ENCODE measurements around the gene SAG.
"Not testable (repeated sequence)": the region's sequence is repeated elsewhere in the genome, so short reads cannot be mapped to it uniquely, and the experiment has no call there.

SAG gene

DNA sequence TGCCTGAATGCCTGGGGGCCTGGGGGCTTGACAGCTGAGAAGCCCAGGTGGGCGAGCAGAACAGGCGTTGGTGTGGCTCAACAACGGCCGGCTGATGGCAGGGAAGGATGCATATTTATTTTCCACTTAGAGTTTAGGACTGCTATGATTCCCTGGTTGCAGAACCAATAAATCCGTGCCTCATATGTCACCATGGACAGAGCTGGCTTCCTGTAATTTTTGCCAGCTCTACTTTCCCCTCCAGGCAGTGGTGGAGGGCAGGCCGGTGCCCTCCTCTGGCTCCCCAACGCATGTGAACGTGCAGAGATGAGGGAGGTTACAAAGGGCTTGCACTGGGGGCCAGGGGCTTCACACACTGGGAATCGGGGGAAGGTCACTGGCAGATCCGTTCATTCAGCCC lies 18.2 kb downstream of the SAG start:
- intact Hi-C loops (cut with DNase I) = no loop called here
- no peak for DNase-seq

DNA sequence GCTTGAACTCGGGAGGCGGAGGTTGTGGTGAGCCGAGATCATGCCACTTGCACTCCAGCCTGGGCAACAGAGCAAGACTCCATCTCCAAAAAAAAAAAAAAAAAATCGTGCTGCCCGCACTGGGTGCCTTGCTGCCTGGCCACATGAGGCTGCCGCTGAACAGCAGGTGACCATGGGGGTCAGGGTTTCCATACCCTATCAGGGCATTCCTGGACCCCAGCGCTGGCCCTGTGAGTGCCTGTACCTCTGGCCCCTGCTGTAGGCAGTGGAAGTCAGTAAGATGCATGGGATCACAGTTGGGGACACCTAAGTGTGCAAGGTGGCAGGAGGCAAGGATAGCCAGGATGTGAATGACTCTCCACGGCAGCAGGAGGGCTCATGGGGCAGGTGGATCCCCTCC lies 18.9 kb downstream of the SAG start:
- DNase-seq = no peak
- intact Hi-C loops (cut with DNase I) = no loop called here

DNA sequence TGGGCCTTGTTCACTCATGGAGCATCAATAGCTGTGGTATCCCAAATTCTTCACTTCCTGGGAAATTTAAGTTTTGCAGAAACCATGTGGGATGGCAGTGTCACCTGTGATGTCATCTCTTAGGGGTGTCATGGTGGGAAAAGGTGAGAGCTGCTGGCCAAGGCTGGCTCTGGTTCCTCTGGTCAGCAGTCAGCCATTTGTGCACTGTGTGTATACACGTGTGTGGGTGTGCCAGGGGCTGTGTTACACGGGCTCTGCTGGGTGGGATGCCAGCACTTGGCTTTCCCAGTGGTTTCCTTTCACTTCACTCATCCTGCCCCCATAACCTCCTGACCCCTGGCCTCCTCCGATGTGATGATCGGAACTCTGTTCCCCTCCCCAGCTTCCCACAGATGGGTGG lies 21.3 kb downstream of the SAG start:
- DNase-seq = peak in 1 of 10 donors; percentile 68
- intact Hi-C loops (cut with DNase I) = no loop called here

DNA sequence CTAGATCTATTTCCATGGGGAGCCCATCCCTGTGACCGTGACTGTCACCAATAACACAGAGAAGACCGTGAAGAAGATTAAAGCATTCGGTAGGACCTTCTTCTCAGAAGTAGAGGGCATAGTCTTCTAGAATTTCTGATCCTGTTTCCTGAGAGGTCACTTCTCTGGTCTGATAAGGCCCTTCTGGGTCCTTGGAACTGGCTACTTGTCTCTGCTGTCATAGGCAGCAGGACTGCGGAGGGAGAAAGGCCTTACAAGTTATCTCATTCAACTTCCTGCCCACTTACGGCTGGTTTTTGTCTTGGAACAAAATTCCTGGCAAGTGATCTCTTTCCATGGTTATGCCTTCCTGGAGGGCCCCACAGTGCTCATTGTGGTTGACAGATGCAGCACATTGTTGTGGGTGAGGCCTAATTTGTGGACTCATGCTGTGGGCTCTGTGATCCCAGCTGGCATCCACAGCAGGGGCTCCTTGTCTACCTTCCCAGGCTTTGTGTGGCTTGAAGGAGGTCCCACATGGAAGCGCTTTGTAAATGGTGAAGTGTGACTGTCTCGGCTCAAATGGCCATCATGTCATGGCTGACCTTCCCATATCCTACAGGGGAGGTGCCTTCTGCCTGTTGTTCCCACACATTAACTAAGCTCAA lies 22.0 kb downstream of the SAG start:
- intact Hi-C loops (cut with DNase I) = no loop called here
- DNase-seq = peak in 2 of 10 donors; percentile 13 to 25

DNA sequence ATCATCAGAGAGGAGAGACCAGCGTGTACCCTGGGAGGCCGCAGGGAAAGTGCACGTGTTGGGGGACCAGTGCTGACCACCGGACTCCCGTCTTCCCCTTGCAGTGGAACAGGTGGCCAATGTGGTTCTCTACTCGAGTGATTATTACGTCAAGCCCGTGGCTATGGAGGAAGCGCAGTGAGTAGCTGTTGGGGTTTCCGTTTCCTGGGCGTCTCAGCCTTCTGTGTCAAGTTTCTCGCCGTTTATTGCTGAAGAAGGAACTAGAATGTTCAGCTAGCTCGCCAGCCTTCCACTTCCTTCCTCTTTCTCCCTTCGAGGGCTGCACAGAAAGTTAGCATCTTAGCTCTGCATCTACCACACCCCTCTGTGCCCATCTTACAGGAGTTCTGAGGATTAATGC lies 23.9 kb downstream of the SAG start:
- DNase-seq = peak in 6 of 10 donors; percentile 13 to 87 (median 51)
- intact Hi-C loops (cut with DNase I) = no loop called here

DNA sequence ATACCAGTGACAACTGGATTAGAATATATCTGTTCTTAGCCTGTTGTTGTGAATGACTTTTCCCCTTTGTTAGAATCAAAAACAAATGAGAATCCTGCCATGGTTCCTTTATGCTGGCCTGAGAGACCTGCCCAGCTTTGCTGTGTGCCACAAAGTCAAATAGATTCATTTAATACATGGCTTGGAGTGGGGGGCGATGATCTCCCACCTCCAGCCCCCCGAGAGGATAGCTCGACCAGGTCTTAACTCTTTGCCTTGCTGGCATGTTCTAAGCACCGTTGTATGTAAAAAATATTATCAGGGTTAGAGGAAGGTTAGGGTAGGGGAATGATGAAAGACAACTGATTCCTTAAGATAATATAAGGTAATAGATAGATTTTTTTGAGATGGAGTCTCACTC lies 24.5 kb downstream of the SAG start:
- DNase-seq = peak in 1 of 10 donors; percentile 3
- intact Hi-C loops (cut with DNase I) = no loop called here

DNA sequence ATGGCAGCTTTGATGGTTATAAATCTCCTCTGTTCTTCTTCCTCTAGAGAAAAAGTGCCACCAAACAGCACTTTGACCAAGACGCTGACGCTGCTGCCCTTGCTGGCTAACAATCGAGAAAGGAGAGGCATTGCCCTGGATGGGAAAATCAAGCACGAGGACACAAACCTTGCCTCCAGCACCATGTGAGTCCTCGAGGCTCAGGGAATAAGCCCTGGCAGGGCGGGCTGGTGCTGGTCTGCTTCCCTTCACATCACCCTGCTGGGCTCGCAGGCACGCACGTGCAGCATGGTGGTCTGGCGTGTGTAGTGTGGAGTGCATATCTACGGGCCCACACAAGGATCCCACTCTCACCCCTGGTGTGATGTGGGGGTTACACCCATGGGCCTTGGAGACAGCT lies 27.3 kb downstream of the SAG start:
- no peak for DNase-seq
- intact Hi-C loops (cut with DNase I) = no loop called here

DNA sequence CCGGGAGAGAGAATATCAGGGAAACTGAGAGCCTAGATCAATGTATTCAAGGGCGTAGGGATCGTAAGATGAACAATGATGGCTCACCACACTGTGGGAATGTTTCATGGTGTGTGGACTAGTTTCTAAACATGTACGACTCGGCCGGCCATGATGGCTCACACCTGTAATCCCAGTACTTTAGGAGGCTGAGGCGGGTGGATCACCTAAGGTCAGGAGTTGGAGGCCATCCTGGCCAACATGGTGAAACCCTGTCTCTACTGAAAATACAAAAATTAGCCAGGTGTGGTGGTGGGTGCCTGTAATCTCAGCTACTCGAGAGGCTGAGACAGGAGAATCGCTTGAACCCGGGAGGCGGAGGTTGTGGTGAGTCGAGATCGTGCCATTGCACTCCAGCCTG lies 28.5 kb downstream of the SAG start:
- DNase-seq; intact Hi-C loops (cut with DNase I): not testable (repeated sequence)

DNA sequence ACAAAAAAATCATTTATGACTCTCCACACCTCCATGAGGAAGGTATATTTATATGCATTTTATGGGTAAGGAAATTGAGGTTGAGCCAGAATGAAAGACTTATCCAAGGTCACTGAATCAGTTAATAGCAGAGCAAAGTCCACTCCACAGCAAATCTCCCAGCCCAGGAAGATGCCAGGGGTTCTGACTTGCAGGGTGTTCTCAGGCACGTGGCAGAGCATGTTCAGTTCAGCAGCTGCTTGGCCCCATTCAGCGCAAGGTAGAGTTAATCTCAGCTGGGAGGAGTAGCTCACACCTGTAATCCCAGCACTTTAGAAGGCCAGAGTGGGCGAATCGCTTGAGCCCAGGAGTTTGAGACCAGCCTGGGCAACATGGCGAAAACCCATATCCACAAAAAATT lies 28.9 kb downstream of the SAG start:
- intact Hi-C loops (cut with DNase I) = no loop called here
- DNase-seq = no peak

DNA sequence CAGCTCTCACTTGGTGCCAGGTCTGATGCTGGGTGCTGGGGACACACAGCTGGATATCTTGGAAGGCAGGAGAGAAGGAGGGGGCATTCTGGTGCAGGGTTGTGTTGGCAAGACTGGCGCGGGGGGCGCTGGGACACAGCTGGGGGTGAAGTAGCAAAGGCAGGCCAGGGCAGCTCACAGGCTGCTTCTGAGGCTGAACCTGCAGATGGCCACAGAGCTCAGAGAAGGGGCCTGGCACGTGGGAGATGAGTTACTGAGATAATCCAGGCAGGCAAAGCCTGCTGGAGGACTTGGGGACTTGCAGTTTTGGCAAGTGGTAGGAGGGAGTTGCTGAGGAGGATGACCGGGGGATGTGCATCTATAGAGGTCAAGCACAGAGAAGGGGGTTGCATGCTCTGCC lies 30.4 kb downstream of the SAG start:
- intact Hi-C loops (cut with DNase I) = no loop called here
- no peak for DNase-seq

DNA sequence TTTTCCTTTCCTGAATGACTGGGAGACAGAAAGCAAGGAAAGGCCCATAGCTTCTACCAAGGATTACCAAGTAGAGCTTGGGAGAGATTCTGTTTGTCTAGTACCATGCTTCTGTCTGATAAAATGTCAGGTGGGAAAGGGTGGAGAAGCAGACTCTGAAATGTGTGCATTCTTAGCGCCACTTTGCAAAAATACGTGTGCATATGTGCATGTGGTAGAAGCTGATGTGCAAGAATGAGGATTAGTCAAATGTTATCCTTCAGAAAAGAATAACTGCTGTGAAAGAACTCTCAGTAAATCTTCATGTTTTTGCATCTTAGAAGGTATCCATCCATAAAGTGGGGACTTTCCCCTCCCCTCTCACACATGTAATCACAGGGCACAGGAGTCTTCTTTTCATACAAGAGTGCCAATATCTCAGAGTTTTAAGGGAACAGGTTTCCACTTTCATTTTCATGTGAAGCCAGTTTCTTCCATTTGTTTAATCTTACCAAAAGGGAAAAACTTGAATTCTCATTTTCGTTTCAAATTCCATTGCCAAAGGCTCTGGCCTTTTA lies 31.3 kb downstream of the SAG start:
- intact Hi-C loops (cut with DNase I) = no loop called here

DNA sequence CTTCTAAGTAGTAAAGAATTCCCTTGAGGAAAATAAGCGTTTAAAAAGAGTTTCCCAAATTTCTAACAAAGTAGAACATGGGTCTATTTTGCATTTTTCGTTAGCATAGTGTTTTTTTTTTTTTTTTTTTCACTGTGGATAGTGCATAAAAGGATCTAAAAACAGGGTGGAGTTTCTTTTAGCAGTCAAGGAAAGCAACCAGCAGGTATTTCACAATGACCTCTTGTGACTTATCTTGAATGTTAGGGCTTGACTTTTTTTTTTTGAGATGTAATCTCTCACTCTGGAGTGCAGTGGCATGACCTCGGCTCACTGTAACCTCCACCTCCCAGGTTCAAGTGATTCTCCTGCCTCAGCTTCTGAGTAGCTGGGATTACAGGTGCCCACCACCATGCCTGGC lies 31.8 kb downstream of the SAG start:
- no peak for DNase-seq
- intact Hi-C loops (cut with DNase I) = no loop called here

More for the DNA sequence above, 31.3 kb downstream of the SAG start:
- no peak for DNase-seq

DNA sequence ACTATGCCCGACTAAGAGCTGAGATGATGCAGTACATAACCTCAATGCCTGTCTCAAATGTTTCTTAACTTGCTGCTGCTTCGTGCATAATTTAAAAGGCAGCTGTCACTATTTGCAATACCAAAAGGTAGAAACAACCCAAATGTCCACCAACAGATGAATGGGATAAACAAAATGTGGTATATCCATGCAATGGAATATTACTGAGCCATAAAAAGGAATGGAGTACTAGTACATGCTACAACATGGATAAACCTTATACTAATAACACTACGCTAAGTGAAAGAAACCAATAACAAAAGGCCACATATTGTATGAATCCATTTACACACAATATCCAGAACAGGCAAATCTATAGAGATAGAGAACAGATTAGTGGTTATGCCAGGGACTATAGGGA lies 33.7 kb downstream of the SAG start:
- intact Hi-C loops (cut with DNase I) = no loop called here
- no peak for DNase-seq

DNA sequence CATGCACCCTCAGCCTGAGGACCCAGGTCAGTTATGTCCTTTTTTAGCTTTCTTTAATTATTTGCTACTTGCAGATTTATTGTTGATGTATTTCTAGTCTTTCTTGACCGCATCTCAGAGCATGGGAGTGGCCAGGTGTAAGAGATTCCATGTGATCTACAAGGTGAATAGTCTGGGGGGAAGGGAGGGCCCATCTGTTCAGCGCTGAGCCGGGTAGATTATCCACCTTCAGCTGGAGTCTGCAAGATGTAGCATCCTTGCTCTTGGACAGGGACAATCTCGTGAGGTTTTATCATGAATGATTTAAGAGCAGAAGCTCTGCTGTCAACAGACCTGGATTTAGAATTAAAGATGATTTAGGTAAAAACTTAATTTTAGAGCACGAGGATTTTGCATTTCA lies 34.7 kb downstream of the SAG start:
- intact Hi-C loops (cut with DNase I) = no loop called here
- DNase-seq = no peak

DNA sequence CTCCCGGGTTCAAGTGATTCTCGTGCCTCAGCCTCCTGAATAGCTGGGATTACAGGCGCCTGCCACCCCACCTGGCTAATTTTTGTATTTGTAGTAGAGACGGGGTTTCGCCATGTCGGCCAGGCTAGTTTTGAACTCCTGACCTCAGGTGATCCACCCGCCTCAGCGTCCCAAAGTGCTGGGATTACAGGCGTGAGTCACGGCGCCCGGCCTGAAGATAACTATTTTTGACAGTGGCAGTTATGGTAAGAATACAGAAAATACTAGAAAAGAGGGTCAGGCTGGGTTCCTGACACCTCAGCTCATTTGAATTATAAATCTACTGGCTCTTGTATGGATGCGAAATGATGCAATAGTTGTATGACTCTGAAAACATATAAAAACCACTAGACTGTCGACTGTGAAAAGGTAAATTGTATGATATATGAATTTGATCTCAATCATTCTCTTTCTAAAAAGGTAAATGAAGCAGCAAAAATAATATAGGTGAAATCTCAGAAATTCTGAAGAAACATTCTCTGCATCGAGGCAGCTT lies 35.6 kb downstream of the SAG start:
- no peak for DNase-seq
- intact Hi-C loops (cut with DNase I) = no loop called here

DNA sequence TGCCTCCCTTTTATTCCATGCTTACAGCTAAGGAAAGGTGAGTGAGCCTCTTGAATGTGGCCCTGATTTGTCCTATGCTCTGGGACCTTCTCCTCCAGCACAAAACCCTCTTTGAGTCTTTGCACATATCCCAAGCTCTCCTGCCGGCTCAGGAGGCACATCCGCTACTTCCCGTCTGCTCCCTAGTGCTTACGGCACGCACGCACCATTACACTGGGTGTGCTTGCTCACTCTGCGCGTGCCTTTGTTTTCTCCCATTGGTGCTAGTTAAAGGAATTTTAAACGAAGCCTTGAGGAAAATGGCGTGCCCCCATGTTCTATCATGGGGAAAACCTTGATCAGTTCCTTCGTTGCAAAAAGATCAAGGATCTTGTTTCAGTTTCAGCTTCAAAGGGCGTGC lies 38.8 kb downstream of the SAG start:
- DNase-seq = no peak
- intact Hi-C loops (cut with DNase I) = loop anchor here (5.0 kb wide), 1 partner anchor 94 kb away; the partner anchor contains the start of gene ATG16L1

DNA sequence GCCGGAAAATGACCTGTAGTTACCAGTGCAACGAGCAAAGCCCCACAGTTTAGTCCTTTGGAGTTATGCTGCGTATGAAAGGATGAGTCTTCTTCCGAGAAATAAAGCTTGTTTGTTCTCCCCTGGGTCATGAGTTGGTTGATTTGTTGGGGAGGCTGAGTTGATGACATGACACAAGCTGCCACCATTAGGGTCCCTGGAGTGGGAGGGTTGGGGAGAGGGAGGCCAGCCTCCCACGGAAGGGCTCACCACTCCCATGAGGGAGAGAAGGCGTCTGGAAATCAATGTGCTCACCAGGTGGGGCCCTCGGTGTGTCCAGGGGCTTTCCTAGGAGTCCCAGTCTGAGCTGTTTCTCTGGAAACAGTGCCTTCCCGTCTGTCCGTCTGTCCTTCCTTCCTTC lies 39.3 kb downstream of the SAG start:
- DNase-seq = no peak
- intact Hi-C loops (cut with DNase I) = loop anchor here (5.0 kb wide), 1 partner anchor 95 kb away; the partner anchor contains the start of gene ATG16L1

DNA sequence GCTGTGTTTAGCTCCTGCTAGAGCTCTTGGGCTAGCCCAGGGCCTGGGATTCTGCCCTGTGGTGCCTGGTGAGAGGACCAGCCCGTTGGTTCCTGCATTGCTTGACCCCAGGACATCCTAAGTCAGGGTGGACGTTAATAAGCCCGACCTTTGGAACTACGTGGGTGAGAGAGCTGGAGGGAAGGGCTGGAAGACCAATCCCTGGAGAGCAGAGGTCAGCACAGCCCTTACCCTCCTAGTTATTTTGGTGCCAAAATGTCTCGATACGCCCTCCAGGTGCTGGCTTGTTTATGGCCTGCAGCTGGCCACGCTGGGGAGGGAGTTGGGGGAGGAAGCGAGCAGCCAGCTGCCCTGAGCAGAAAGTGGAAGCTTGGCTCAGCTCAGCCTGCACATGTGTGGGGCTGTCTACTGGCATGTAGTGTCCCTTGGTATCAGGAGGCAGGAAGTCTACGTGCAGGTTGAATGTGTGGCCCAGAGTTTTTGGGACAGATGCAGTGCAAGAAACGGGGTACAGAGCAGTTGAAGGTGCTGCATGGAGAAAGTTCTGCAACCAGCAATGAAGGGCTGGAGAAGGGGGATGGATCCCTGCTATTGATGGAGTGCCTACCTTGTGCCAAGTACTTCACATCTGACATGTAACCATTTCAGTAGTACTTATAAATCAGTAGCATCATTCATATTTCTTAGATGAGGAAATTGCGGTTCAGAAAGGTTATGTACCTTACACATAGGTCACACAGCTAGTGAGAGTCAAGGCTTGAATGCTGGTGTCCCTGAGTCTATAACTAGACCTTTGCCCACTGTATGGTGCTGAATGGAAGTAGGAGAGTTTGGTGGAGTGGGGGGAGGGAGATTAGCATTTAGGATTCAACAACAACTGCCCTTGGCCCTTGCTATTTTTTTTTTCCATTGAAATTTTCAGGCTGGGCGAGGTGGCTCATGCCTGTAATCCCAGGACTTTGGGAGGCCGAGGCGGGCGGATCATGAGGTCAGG lies 41.7 kb downstream of the SAG start:
- intact Hi-C loops (cut with DNase I) = loop anchor here (5.0 kb wide), 1 partner anchor 97 kb away; the partner anchor contains the start of gene ATG16L1
- peak in 9 of 10 donors; percentile 47 to 96 (median 66) for DNase-seq

DNA sequence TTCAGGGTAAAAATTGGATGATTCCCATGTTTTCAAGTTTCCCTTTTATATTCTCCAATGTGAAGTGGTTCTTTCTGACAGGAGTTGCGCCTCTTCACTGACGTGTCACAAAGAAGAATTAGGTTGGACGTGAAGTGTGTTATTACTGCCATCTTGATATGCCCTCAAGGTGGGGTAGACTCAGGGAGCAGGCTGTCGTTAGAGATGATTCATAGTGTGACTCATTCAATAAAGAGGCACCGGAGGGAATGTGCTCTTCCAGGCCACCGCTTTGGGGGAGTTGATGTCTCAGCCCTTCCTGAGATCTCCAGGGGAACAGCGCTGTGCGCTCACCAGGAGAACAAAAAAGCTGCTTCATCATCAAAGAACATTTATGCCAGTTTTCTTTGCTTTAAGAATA lies 43.1 kb downstream of the SAG start:
- intact Hi-C loops (cut with DNase I) = no loop called here
- peak in 3 of 10 donors; percentile 21 to 87 (median 60) for DNase-seq

DNA sequence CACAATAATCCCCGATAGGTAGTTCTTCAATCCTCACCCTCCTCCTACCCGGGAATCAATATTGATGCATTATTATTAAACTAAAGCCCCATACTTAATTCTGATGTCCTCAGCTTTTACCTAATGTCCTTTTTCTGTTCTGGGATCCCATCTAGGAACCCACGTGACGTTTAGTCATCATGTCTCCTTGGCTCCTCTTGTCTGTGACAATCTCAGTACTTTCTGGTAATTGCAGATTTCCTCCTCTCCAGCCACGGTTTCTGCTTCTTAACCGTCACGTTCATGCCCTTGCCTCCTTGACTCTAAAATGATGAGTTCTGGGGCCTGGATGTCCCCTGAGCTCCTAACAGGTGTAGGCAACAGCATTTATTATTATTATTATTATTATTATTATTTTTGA lies 43.8 kb downstream of the SAG start:
- no peak for DNase-seq
- intact Hi-C loops (cut with DNase I) = no loop called here

All from posterior cingulate gyrus (tissue), 11 donors.